A673 (cell line): ENCODE measurements around the gene NPAS1.

Experiments used
- EZH2 ChIP-seq: fragments of 200-600 bp; sonication (generic); IDR thresholded peaks from 2 replicates; pipeline ENCODE4 v1.6.1; 2017; ENCODE audit warnings: borderline replicate concordance, low read depth, mild to moderate bottlenecking, mixed read lengths, antibody characterized with exemption, low read length; ENCODE audit not compliant: poor library complexity, severe bottlenecking
- TF ChIP-seq, protein P1 (sequence below): fragments of 300-800, 200-600 bp; sonication (generic); conservative IDR thresholded peaks from 2 replicates; pipeline ENCODE4 v1.5.1; 2017; ENCODE audit warnings: low read depth, mild to moderate bottlenecking, antibody characterized with exemption, low read length, moderate library complexity, mixed read lengths

DNA sequence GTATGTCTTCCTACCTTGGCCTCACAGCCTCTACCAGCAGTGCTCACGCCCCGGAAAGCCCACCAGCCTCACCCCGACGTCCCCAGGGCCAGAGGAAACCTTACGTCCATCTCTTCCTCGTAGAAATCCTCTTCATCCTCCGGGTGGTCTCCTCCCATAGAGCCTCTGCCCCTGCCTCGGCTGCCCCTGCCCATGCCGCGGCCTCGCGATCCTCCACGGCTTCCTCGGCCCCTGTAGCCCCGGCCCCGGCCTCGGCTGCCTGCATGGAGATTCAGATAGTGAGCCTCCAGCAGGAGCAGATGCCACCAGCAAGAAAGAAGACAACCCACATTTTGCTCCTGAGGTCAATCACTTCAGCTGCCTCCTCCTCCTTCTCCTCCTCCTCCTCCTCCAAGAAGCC is 66.6 kb downstream of the NPAS1 start:
- TF ChIP-seq, protein P1, sequence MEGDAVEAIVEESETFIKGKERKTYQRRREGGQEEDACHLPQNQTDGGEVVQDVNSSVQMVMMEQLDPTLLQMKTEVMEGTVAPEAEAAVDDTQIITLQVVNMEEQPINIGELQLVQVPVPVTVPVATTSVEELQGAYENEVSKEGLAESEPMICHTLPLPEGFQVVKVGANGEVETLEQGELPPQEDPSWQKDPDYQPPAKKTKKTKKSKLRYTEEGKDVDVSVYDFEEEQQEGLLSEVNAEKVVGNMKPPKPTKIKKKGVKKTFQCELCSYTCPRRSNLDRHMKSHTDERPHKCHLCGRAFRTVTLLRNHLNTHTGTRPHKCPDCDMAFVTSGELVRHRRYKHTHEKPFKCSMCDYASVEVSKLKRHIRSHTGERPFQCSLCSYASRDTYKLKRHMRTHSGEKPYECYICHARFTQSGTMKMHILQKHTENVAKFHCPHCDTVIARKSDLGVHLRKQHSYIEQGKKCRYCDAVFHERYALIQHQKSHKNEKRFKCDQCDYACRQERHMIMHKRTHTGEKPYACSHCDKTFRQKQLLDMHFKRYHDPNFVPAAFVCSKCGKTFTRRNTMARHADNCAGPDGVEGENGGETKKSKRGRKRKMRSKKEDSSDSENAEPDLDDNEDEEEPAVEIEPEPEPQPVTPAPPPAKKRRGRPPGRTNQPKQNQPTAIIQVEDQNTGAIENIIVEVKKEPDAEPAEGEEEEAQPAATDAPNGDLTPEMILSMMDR, result no peak
- no peak for TF ChIP-seq EZH2
